Stomach (tissue), 4 donors: Measurements from ENCODE around the gene HPN.

Source experiments
- CTCF ChIP-seq, 7 experiments: fragments of 450-650 bp in 4 of 7; fragments of 200-600 bp in 3 of 7; sonication (generic) in 3 of 7; IDR thresholded peaks; one replicate each; pipeline ENCODE4 v1.5.1; 2016 to 2019; ENCODE audit warnings: antibody characterized with exemption in 7 of 7, control low read depth in 2 of 7, mild to moderate bottlenecking in 1 of 7
- EP300 ChIP-seq: sonication (generic); formaldehyde crosslinking; IDR thresholded peaks from one replicate; pipeline ENCODE4 v1.6.1; 2017; ENCODE audit warnings: antibody characterized with exemption
- POLR2A ChIP-seq, 4 donors: fragments of 450-650 bp; IDR thresholded peaks; one replicate each; pipeline ENCODE4 v1.6.1; 2016; ENCODE audit warnings: antibody characterized with exemption in 4 of 4, control low read depth in 2 of 4, mild to moderate bottlenecking in 1 of 4, moderate library complexity in 1 of 4

DNA sequence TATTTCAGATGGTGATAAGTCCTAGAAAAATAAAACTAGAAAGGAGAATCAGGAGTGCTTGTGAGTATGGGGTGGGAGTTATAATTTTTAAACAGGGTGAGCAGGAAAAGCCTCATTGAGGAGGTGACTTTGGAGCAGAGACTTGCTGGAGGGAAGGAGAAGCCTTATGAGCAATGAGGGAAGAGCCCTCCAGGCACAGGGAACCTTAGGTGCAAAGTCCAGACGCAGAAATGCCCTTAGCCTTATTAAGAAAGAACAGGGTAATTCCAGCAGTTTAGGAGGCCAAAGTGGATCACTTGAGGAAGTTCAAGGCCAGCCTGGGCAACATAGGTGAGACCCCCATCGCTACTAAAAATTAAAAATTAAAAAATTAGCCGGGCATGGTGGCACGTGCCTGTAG lies 53.1 kb downstream of the HPN start:
- TF ChIP-seq CTCF (IDR thresholded peaks at IDR 0.05) (no peak), POLR2A (IDR thresholded peaks at IDR 0.05) (no peak), EP300 (no peak)
